Progenitor cell of endocrine pancreas (in vitro differentiated cells): ENCODE measurements around the gene FOXRED1. TPM values are rescaled to one million over a fixed set of nuclear protein-coding genes. Genes with fewer than 3 reads are reported as not detected.

Source experiments
- DNase-seq: peaks from one replicate; pipeline ENCODE4 v3.0.0; 2021; ENCODE audit warnings: low spot score; ENCODE audit not compliant: unreplicated experiment
- H3K27ac Mint-ChIP-seq: 2 replicates; pipeline ENCODE4 v1.8.0; 2021; ENCODE audit warnings: mild to moderate bottlenecking, moderate library complexity, mixed read lengths
- H3K27me3 Mint-ChIP-seq: 2 replicates; pipeline ENCODE4 v1.8.0; 2021; ENCODE audit warnings: mixed read lengths
- H3K36me3 Mint-ChIP-seq: 2 replicates; pipeline ENCODE4 v1.8.0; 2022; ENCODE audit warnings: mixed read lengths; ENCODE audit not compliant: insufficient read depth
- H3K4me1 Mint-ChIP-seq: 2 replicates; pipeline ENCODE4 v1.8.0; 2021; ENCODE audit warnings: low read depth, mixed read lengths
- H3K4me3 Mint-ChIP-seq: 2 replicates; pipeline ENCODE4 v1.8.0; 2021; ENCODE audit warnings: low read depth, mild to moderate bottlenecking, moderate library complexity, mixed read lengths
- H3K9me3 Mint-ChIP-seq: 2 replicates; pipeline ENCODE4 v1.8.0; 2021; ENCODE audit warnings: low read depth, mixed read lengths
- total RNA-seq: library from RNA; stranded (reverse); gene quantifications from 2 replicates; pipeline ENCODE4 v1.2.1, GENCODE V29; 2021
- TF ChIP-seq, protein P1 (sequence below): fragments of 200-600 bp; sonication (generic); IDR thresholded peaks from one replicate; pipeline ENCODE4 v1.5.0; 2021; ENCODE audit warnings: antibody characterized with exemption, mild to moderate bottlenecking; ENCODE audit not compliant: unreplicated experiment

FOXRED1 gene
- total RNA-seq, 1 donor from 2014 or later, result 63.8 TPM

DNA sequence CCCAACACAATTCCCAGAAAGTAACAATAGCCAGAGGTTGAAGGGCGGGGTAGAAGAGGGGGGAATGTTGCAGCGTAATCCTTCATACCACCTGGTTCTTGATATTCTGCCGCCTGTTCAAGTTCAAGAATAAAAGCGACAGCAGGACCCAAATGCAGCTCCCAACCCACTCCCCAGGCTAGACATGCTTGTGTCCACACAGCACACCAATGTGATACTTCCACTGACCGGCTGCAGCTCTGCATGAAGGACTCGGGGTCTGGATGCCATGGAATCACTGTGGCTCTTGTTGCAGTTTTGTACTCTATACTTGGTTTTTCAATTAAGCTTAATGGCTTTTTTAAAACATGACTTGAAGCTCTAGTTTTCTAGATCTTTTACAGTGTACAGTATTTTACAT lies 6.7 kb upstream of the FOXRED1 start:
- TF ChIP-seq, protein P1, sequence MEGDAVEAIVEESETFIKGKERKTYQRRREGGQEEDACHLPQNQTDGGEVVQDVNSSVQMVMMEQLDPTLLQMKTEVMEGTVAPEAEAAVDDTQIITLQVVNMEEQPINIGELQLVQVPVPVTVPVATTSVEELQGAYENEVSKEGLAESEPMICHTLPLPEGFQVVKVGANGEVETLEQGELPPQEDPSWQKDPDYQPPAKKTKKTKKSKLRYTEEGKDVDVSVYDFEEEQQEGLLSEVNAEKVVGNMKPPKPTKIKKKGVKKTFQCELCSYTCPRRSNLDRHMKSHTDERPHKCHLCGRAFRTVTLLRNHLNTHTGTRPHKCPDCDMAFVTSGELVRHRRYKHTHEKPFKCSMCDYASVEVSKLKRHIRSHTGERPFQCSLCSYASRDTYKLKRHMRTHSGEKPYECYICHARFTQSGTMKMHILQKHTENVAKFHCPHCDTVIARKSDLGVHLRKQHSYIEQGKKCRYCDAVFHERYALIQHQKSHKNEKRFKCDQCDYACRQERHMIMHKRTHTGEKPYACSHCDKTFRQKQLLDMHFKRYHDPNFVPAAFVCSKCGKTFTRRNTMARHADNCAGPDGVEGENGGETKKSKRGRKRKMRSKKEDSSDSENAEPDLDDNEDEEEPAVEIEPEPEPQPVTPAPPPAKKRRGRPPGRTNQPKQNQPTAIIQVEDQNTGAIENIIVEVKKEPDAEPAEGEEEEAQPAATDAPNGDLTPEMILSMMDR, result no peak
- Mint-ChIP-seq H3K36me3 (peaks cover 25% of the 10 kb centered on the region), H3K27ac (no peak overlapping the region), H3K27me3 (no peaks in the 10 kb centered on the region), H3K4me3 (no peak overlapping the region), H3K4me1 (no peaks in the 10 kb centered on the region), H3K9me3 (no peaks in the 10 kb centered on the region)
- no peak for DNase-seq

DNA sequence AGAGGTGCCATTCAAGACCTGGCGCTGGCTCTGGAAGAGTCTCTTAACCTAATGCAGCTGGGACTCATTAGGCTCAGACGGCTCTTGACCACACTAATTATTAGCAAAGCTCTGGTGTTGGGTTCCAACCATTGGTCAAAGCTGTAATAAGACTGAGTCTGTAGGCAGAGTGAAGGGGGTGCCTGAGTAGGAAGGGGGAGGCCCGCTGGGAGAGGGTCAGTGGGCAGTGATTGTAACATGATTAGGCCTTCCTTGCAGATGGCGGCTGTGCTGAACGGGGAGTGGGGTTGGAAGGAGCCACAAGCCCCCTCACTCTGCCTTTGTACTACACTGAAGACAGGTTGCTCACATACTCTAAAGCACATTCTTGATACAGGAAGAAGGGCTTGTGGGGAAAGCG lies 5.5 kb upstream of the FOXRED1 start:
- Mint-ChIP-seq H3K27me3 (no peaks in the 10 kb centered on the region), H3K9me3 (no peaks in the 10 kb centered on the region), H3K4me1 (peaks cover 8% of the 10 kb centered on the region), H3K27ac (peak overlapping the region; percentile 56), H3K36me3 (peaks cover 25% of the 10 kb centered on the region), H3K4me3 (no peak overlapping the region)
- TF ChIP-seq, protein P1, result no peak
- no peak for DNase-seq

DNA sequence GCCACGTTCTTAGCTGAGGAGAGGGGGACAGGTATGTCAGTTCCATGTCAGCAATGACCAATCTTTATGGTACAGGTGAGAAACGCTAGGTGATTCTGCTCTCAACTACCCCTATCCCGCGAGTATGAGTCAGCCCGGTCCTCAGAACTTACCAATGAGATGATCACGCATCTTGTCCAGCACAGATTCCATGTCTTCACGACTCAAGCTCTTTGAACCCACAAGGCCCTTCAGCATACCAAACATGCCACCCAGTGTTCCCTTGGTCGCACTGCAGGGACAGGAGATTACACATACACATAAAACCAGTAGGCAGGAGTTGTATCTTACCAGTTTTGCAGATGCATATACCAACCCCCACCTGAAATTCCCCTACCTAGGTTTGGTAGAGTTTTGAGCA lies 3.1 kb upstream of the FOXRED1 start:
- H3K4me3 Mint-ChIP-seq, result peak overlapping the region; percentile 7
- no peaks in the 10 kb centered on the region for H3K9me3 Mint-ChIP-seq
- no peaks in the 10 kb centered on the region for H3K27me3 Mint-ChIP-seq
- DNase-seq, result no peak
- no peak overlapping the region for H3K27ac Mint-ChIP-seq
- peaks cover 19% of the 10 kb centered on the region for H3K4me1 Mint-ChIP-seq
- peaks cover 24% of the 10 kb centered on the region for H3K36me3 Mint-ChIP-seq
- TF ChIP-seq, protein P1, result no peak

DNA sequence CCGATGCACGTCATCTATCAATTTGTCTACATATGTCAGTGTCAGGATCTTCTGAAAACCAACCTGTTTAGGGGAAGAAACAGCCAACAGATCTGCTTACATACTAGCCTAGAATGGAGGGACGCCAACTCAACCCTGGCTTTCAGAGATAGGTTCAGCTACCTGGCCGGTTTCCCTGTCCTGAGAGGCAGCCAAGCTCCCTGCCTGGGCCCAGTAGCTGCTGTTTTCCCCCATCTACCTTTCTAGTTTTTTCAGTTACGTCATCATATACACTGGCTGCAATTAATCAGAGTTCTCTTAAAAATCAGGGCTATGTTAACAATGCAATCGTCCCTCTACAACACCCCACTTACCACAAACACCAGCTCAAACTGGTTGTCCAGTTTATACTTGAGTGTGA lies 1.3 kb upstream of the FOXRED1 start:
- TF ChIP-seq, protein P1, result no peak
- H3K36me3 Mint-ChIP-seq, result peaks cover 25% of the 10 kb centered on the region
- no peak for DNase-seq
- H3K4me3 Mint-ChIP-seq, result peak overlapping the region; percentile 96
- no peaks in the 10 kb centered on the region for H3K9me3 Mint-ChIP-seq
- peak overlapping the region; percentile 99 for H3K27ac Mint-ChIP-seq
- peaks cover 19% of the 10 kb centered on the region for H3K4me1 Mint-ChIP-seq
- no peaks in the 10 kb centered on the region for H3K27me3 Mint-ChIP-seq

DNA sequence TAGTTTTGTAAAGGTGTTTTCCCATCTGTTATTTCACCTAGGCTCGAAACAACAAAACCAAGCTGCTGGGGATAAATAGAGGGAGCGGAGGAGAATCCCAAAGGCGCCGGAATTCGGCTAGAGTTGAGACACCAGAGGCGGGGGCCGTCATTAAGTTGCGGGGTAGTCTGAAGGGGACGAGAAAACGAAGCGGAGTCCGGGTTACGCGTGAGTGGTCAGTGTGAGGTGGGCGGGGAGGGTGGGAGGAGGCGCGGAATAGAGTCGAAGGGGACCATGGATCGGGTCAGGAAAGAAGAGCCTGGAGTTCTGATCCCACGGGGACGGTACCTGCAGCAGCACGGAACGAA lies 620 bp upstream of the FOXRED1 start:
- DNase-seq, result no peak
- Mint-ChIP-seq H3K36me3 (peaks cover 21% of the 10 kb centered on the region), H3K27ac (peak overlapping the region; percentile 99), H3K27me3 (no peaks in the 10 kb centered on the region), H3K4me1 (peaks cover 19% of the 10 kb centered on the region), H3K9me3 (no peaks in the 10 kb centered on the region), H3K4me3 (peak overlapping the region; percentile 96)
- TF ChIP-seq, protein P1, result no peak
